Cardiac muscle cell (in vitro differentiated cells and primary cell): ENCODE data around the gene TARM1. TPM values are rescaled to one million over a fixed set of nuclear protein-coding genes. Genes with fewer than 3 reads are reported as not detected.

ENCODE experiments used
- DNase-seq, 2 donors: peaks; one replicate each; pipeline versions ENCODE4 v3.0.0 to v3.0.0-alpha.2; 2010 to 2017; ENCODE audit warnings: low read depth in 1 of 2, low spot score in 1 of 2
- H3K27ac ChIP-seq: fragments of 200-600 bp; sonication (generic); 2 replicates; pipeline ENCODE4 v1.5.1; 2016
- H3K27me3 ChIP-seq: fragments of 200-600 bp; sonication (generic); 2 replicates; pipeline ENCODE4 v1.6.0; 2016; ENCODE audit warnings: control low read depth
- H3K36me3 ChIP-seq: fragments of 200-600 bp; sonication (generic); 2 replicates; pipeline ENCODE4 v1.5.1; 2016; ENCODE audit warnings: control low read depth
- H3K4me1 ChIP-seq: fragments of 200-600 bp; sonication (generic); 2 replicates; pipeline ENCODE4 v1.8.1; 2017; ENCODE audit warnings: low read depth, mild to moderate bottlenecking, mixed run types
- H3K4me3 ChIP-seq: fragments of 200-600 bp; sonication (generic); 2 replicates; pipeline ENCODE4 v1.5.1; 2016; ENCODE audit warnings: mild to moderate bottlenecking
- H3K9me3 ChIP-seq: fragments of 200-600 bp; sonication (generic); 2 replicates; pipeline ENCODE4 v1.5.1; 2017; ENCODE audit warnings: low read depth, mild to moderate bottlenecking, control low read depth
- polyA plus RNA-seq: library from polyadenylated mRNA; unstranded; fragments of >200 nt; fragmentation: Nextera tagmentation; extraction: Ambion mirVana; gene quantifications from 2 replicates; pipeline ENCODE4 v1.2.1, GENCODE V29; 2016
- total RNA-seq: library from RNA; depleted of rRNA; stranded (reverse); fragments of >200 nt; gene quantifications from 2 replicates; pipeline ENCODE4 v1.2.3, GENCODE V29; 2016
- TF ChIP-seq, protein P1 (sequence below): IDR thresholded peaks from 2 replicates; pipeline ENCODE4 v1.5.1; 2012; ENCODE audit warnings: low read depth, mild to moderate bottlenecking, low read length

Gene TARM1
- total and polyA plus RNA-seq, 2 experiments from 2014 or later, result not detected

DNA sequence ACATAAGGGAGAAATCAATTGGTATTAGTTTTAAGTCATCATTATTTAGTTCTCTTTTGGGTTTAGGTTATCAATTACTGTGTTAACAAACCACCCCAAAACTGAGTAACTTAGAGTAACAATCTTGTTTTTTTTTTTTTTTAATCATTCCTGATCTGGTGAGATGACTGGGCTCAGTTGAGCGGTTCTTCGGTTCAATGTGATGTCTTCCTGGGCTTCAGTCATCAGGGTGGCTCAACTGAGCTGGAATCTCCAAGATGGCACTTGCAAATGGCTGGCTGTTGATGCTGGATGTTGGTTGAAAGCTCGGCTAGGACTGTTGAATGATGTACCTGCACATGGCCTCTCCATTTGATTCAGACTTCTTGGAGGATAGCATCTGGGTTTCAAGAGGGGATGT is 3.2 kb upstream of the TARM1 start:
- Histone ChIP-seq H3K27me3 (no peaks in the 10 kb centered on the region), H3K9me3 (no peaks in the 10 kb centered on the region), H3K4me1 (no peaks in the 10 kb centered on the region), H3K36me3 (no peaks in the 10 kb centered on the region), H3K4me3 (no peak overlapping the region), H3K27ac (no peak overlapping the region)
- TF ChIP-seq, protein P1, sequence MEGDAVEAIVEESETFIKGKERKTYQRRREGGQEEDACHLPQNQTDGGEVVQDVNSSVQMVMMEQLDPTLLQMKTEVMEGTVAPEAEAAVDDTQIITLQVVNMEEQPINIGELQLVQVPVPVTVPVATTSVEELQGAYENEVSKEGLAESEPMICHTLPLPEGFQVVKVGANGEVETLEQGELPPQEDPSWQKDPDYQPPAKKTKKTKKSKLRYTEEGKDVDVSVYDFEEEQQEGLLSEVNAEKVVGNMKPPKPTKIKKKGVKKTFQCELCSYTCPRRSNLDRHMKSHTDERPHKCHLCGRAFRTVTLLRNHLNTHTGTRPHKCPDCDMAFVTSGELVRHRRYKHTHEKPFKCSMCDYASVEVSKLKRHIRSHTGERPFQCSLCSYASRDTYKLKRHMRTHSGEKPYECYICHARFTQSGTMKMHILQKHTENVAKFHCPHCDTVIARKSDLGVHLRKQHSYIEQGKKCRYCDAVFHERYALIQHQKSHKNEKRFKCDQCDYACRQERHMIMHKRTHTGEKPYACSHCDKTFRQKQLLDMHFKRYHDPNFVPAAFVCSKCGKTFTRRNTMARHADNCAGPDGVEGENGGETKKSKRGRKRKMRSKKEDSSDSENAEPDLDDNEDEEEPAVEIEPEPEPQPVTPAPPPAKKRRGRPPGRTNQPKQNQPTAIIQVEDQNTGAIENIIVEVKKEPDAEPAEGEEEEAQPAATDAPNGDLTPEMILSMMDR, result no peak
- DNase-seq, result no peak

DNA sequence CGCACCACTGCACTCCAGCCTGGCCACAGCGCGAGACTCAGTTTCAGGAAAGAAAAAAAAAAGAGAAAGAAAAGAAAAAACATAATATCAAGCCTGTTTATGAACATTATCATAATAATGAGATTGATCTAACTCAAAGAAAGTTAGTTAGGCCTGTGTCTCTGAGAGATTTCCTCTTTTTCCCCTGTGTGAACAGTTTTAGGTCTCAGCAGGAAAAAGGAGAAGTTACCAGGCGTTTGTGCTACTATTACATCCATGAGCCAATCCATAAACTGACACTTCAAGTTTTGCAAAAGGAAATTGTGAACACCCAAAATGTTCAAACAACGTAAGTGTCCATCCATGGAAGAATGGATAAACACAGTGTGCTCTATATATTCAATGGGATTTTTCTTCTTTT is 3.8 kb downstream of the TARM1 start:
- H3K27ac ChIP-seq, result no peak overlapping the region
- no peaks in the 10 kb centered on the region for H3K27me3 ChIP-seq
- no peaks in the 10 kb centered on the region for H3K36me3 ChIP-seq
- no peaks in the 10 kb centered on the region for H3K4me1 ChIP-seq
- TF ChIP-seq, protein P1, result no peak
- no peak for DNase-seq
- H3K9me3 ChIP-seq, result no peaks in the 10 kb centered on the region
- H3K4me3 ChIP-seq, result no peak overlapping the region

DNA sequence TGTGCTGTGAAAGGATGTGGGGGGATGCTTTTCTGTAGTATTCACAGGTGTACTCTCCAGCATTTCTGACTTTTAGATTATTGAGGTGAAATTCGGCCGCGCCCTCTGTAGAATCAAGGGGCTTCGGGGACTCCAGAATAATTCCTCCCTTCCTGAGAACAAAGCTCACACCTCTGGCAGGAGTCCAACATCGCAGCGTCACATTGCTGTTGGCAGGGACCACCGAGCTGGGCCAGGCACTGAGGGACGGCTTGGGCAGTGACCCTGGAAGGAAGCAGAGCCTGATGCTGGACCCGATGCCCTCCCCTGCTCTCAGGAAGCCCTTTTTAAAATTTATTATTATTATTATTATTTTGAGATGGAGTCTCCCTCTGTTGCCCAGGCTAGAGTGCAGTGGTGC is 6.3 kb downstream of the TARM1 start:
- TF ChIP-seq, protein P1, result no peak
- no peak overlapping the region for H3K27ac ChIP-seq
- no peak overlapping the region for H3K4me3 ChIP-seq
- H3K4me1 ChIP-seq, result no peaks in the 10 kb centered on the region
- H3K27me3 ChIP-seq, result no peaks in the 10 kb centered on the region
- DNase-seq, result no peak
- H3K9me3 ChIP-seq, result no peaks in the 10 kb centered on the region
- H3K36me3 ChIP-seq, result no peaks in the 10 kb centered on the region

DNA sequence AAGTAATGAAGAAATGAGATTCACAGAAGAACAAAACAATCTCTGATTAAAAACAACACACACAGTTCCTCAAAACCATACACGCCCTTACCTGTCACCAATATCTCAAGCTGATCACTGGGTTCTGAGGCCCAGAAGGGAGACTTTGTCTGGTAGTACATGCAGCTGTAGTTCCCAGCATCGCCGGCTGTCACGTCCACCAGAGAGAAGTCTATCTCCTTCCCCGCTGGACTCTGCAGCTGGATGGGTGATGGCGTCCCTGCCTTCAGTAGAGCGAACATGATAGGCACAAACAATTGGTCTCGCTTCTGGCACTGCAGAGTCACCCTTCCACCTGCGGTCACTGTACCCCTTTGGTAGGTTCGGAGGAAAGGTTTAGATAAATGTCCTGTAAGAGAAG is 7.3 kb downstream of the TARM1 start:
- H3K4me3 ChIP-seq, result no peak overlapping the region
- TF ChIP-seq, protein P1, result no peak
- no peaks in the 10 kb centered on the region for H3K36me3 ChIP-seq
- no peaks in the 10 kb centered on the region for H3K27me3 ChIP-seq
- no peak for DNase-seq
- no peaks in the 10 kb centered on the region for H3K9me3 ChIP-seq
- no peaks in the 10 kb centered on the region for H3K4me1 ChIP-seq
- H3K27ac ChIP-seq, result no peak overlapping the region

- H3K36me3 ChIP-seq, result no peaks in the 10 kb centered on the region
- no peaks in the 10 kb centered on the region for H3K9me3 ChIP-seq
- no peak overlapping the region for H3K27ac ChIP-seq
- H3K27me3 ChIP-seq, result no peaks in the 10 kb centered on the region
- no peak for DNase-seq
- H3K4me1 ChIP-seq, result no peaks in the 10 kb centered on the region
- TF ChIP-seq, protein P1, result no peak
- H3K4me3 ChIP-seq, result no peak overlapping the region
Observed at GRCh38 chr19:54069470-54069869, 11.7 kb downstream of the TARM1 start.
